Non-pigmented ciliary epithelial cell (primary cell): ENCODE data around the gene PHRF1.
"Not testable (repeated sequence)": the region's sequence is repeated elsewhere in the genome, so short reads cannot be mapped to it uniquely, and the experiment has no call there.

Experiments
- DNase-seq: peaks from one replicate; pipeline ENCODE4 v3.0.0-alpha.2; 2010; ENCODE audit warnings: low read depth

Gene PHRF1

GRCh38 chr11:559020-559620, 17.1 kb upstream of the PHRF1 start:
- DNase-seq = no peak

GRCh38 chr11:559712-560304, 16.5 kb upstream of the PHRF1 start:
- DNase-seq = no peak

- no peak for DNase-seq
Observed at GRCh38 chr11:560305-561147, 15.7 kb upstream of the PHRF1 start, which contains the start of the genes LMNTD2 and RASSF7. LMNTD2 (minus strand) TSS chr11:560738; CDS start chr11:560716, 22 bp downstream. RASSF7 (plus strand) TSS chr11:560970; CDS start chr11:561769, 799 bp downstream.

DNA sequence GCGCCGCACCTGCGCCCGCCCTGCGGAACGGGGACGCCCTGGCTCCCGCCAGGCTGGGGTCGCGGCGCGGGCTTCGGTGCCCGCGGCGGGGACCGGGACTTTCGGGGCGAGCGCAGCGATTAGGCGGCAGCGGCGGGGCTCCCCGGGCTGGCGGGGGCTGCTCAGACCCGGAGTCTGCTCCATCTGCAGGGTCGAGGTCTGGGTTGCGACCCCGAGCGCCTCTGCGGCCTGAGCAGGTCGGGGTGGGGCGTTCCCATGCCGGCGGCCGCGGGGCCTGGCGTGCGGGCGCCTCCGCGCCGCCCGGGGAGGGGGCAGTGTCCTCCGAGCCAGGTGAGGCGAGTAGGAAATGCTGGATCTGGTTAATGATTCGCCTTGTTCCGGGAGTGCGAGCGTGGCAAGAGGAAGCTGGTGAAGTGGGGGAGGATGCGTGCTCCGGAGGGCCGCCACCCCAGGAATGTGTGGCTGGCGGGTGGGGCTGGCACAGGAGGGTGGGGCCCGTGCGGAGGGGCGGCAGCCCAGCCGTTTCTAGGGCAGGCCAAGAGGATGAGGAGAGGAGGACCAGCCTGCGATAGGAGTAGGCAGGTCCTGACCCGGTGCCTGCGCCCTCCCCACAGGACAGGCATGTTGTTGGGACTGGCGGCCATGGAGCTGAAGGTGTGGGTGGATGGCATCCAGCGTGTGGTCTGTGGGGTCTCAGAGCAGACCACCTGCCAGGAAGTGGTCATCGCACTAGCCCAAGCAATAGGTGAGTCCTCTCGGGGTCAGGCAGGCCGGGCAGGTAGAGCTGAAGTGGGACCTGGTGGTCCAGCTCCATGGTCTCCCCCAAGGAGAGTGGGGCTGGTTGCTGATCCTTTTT, 14.9 kb upstream of the PHRF1 start:
- no peak for DNase-seq

DNA sequence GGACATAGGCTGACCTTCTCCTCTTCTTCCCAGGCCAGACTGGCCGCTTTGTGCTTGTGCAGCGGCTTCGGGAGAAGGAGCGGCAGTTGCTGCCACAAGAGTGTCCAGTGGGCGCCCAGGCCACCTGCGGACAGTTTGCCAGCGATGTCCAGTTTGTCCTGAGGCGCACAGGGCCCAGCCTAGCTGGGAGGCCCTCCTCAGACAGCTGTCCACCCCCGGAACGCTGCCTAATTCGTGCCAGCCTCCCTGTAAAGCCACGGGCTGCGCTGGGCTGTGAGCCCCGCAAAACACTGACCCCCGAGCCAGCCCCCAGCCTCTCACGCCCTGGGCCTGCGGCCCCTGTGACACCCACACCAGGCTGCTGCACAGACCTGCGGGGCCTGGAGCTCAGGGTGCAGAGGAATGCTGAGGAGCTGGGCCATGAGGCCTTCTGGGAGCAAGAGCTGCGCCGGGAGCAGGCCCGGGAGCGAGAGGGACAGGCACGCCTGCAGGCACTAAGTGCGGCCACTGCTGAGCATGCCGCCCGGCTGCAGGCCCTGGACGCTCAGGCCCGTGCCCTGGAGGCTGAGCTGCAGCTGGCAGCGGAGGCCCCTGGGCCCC, 14.1 kb upstream of the PHRF1 start:
- DNase-seq = no peak

DNA sequence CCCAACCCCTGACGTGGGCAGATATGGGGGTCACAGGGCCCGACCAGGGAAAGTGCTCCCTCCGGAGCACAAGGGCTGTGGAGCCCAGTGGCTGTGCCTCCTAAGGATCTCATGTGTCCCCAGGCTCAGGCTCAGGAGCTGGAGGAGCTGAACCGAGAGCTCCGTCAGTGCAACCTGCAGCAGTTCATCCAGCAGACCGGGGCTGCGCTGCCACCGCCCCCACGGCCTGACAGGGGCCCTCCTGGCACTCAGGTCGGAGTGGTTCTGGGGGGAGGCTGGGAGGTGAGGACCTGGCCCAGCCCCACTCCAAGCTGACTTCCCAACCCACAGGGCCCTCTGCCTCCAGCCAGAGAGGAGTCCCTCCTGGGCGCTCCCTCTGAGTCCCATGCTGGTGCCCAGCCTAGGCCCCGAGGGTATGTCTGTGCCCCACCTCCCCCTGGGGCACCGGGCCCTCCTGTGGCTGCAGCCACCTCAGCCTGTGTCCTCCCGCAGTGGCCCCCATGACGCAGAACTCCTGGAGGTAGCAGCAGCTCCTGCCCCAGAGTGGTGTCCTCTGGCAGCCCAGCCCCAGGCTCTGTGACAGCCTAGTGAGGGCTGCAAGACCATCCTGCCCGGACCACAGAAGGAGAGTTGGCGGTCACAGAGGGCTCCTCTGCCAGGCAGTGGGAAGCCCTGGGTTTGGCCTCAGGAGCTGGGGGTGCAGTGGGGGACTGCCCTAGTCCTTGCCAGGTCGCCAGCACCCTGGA, 13.0 kb upstream of the PHRF1 start:
- no peak for DNase-seq

DNA sequence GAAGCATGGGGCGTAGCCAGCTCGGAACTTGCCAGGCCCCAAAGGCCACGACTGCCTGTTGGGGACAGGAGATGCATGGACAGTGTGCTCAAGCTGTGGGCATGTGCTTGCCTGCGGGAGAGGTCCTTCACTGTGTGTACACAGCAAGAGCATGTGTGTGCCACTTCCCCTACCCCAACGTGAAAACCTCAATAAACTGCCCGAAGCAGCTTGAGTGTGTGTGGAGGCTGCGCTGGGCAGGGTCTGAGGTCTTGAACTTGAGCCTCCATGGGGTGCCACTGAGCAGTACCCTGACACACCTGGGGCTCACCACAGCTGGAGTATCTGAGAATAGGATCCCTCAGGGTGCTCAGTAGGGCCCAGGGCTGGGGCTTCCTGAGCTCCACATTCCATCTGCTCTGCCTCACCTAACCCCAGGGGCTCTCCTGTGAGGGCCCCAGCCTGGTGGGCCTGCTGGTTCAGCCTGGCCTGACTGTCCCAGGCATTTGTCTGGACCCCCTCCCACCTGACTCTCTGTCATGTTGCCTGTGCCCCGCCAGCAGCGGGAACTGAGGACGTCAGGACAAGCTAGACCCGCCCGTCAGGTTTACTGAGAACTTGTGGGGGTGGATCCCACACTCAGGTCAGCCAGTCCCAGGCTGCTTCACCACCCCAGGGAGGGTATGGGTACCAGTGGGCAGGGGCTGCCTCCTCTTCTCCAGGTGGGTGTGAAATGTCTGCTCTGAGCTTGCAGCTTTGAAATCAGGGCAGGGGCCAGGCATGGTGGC, 12.3 kb upstream of the PHRF1 start:
- DNase-seq = no peak

- no peak for DNase-seq
Observed at GRCh38 chr11:565921-566509, 10.3 kb upstream of the PHRF1 start.

DNA sequence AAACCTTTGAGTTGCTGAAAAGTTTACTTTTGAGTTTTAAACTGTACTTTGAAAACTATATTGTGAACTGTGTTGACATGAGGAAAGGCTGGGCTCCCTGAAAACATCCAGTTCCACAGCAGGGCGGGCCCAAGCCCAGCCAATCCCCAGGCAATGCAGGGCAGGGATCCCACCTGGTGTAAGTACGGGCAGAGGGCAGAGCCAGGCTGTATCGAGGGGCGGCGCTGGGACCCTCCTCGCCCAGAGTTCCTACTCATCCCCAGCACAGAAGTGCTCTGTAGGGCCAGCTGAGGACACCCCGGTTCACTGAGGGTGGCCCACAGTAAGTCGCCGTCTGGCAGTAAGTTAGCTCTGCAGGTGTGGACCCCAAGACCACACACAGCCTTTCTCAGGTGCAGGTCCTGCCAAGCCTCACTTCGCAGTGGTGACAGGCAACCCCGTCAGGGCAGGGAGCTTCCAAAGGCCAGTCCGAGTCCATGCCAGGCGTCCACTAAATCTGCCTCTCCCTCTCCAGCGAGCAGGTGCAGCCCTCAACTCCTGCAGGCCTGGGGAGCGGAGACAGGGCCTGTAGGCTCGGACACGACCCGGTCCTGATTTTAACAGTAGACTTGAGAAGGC, 9.2 kb upstream of the PHRF1 start:
- DNase-seq = no peak

DNA sequence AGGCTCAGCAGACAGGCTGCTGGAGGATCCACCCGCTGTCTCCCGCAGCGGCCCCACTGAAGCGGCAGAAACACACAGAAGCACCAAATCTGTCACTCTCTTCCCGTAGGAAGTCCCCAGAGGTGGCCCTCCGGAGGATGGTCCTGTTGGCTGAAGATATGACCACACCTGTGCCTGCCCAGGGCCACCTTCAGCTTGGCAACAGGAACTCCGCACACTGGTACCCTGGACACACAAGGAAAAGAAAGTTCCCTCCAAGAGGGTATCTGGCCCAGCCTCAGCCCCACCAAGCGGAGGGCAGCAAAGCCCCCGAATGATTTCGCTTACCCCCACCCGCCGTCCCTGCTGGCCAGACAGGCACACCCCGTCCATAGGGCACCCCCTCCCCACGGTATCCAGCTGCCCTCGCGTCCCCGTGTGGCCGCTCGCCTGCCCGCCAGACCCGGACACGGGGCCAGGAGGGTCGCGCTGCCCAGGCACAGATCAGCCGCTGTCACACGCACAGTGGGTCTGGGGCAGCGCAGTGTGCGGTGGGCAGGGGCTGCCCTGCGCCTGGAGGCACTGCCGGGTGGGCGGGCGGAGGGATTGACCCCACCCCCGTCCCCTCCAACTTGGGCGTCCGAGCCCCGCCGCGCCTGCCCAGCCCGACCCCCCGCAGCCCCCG, 8.5 kb upstream of the PHRF1 start:
- no peak for DNase-seq

DNA sequence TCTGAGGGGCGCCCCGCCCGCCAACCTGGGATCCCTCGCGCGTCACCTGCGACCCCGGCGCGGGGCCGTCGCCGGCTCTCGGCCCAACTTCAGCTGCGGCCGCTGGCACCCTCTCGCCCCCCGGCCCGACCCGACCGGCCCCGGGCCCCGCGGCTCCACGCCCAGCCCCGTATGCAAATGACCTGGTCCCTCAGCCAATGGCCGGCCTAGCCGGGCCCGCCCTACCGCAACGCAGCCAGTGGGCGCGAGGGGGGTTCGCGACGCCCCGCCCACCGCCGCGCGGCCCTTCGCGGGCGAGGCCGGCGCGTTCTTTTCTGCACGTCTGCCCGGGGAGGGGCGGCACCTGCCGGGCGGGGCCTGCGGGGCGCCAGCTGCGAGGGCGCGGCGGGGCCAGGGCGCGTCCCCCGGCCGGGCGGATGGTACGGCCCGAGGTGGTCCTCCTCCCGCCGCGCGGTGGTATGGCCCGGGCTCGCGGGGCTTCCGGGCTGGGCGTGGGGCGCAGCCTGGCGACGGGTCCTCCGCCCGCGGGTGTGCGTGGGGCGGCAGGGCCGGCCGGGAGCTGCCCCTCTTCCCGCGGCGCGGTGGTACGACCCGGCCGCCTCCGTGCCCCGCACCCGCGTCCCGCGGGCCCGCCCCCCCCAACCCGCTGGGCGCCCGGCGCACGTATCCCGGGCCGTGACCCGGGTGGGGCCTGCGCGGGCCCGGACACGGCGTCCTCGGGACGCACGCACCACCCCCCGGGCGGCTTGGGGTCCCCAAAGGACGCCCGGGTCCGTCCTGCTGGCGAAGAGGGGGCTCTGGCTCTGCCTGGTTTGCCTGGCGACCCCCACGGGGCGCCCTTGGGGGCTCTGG, 7.7 kb upstream of the PHRF1 start:
- peak; percentile 10 for DNase-seq

DNA sequence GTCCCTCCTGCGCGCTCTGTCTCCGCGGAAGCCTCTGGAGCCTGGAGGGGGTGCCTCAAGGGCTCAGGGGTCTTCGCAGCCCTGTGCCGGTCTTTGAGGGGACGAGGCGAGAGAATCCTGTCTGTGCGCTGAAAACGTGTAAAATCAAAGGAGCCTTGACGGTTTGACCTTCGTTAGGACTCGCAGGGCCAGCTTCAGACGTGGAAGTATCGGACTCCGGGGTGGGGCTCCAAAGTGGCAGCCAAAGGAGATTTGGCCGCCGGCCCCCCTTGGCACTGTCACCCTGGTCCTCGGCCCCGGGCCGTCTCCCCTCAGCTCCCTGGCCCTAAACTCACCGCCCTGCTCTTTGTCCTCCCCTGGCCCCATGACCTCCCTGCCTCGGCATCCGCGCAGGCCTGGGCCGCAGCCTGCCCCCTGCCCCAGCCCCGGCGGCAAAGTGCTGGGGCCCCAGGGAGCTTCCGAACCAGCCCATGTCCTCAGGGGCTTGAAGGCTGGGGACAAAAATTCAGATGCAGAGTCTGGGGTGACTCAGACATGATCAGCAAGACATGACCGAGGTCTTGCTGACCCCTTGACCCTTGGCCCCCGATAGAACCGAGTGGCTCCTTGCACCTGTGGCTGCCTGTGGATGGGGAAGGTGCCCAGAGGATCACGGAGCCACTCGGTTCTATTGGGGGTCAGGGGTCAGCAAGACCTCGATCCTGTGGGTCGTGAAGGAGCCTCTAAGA, 6.9 kb upstream of the PHRF1 start:
- no peak for DNase-seq

GRCh38 chr11:571802-572185, 4.5 kb upstream of the PHRF1 start:
- no peak for DNase-seq

DNA sequence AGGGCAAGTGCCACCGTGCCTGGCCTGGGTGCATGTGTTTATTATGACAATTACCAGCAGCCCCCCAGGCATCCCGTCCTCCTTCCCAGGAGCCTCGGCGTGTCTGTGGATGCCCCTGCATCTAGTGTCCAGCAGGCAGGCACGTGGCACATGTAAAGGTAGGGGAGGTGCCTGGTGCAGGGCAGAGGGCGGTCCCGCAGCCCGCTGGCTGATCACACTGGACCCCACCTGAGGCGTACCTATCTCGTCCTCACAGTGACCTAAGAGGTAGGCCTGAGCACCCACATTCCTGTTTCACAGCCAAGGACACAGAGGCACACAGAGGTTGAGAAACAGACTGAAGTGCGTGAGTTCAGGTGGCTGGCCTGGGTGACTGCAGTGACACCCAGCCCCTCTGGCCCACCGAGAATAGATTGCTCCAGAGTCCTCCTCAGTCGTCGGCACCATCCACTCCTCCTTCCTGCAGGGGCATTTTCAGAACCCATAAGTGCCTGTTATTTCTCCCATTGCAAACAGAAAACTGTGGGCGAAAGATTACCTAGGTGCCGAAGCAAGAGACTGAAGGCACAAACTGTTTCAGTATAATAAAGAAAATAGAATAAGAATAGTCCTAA, 3.0 kb upstream of the PHRF1 start:
- DNase-seq = no peak

DNA sequence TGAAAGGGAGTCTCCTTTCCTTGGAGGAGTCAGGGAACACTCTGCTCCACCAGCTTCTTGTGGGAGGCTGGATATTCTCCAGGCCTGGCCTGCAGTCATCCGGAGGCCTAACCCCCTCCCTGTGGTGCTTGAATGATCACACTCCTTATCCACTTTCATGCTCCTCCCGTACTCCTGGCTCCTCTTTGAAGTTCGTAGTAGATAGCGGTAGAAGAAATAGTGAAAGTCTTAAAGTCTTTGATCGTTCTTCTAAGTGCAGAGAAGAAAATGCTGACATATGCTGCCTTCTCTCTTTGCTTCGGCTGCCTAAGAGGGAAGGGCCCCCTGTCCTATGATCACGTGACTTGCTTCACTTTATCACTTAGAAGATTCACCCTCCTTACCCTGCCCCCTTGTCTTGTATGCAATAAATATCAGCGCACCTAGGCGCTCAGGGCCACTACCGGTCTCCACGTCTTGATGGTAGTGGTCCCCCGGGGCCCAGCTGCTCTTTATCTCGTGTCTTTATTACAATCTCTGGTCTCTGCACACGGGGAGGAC, 2.2 kb upstream of the PHRF1 start:
- DNase-seq = not testable (repeated sequence)

DNA sequence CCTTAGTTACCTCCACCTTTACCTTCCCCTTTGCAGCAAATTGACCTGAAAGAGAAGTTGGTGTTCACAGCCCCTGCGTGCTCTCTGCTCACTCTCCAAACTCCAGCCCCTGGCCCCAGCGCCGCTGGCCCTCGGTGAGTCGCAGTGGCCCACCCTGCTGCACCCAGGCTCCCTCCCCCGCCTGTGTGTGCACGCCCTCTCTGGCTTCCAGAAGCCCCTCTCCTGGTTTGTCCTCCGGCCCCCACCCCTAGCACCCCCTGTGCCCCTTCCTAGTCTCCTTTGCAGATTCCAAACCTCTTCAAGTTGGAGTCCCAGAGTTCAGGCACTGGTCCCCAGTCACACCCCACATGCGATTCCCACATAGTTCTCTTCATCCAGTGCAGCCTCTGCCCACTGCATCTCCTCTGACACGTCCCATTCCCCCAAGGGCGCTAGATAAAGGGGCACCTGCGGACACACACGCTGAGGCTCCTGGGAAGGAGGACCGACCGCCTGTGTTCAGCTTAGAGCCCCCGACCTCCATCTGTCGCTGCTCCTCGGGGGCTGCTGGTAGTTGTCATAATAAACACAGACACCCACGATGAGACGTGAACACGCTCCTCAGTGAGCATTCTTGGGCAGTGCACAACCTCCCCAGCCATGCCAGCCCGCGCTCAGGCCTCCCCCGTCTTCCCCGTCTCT, 1.5 kb upstream of the PHRF1 start:
- no peak for DNase-seq
